Measurements from ENCODE around the gene CAMTA1. TPM values are rescaled to one million over a fixed set of nuclear protein-coding genes. Genes with fewer than 3 reads are reported as not detected.

The CAMTA1 gene
- polyA plus RNA-seq, 1 of the 3 experiments (the other 2 are of a cell fraction): 63.1 TPM

DNA sequence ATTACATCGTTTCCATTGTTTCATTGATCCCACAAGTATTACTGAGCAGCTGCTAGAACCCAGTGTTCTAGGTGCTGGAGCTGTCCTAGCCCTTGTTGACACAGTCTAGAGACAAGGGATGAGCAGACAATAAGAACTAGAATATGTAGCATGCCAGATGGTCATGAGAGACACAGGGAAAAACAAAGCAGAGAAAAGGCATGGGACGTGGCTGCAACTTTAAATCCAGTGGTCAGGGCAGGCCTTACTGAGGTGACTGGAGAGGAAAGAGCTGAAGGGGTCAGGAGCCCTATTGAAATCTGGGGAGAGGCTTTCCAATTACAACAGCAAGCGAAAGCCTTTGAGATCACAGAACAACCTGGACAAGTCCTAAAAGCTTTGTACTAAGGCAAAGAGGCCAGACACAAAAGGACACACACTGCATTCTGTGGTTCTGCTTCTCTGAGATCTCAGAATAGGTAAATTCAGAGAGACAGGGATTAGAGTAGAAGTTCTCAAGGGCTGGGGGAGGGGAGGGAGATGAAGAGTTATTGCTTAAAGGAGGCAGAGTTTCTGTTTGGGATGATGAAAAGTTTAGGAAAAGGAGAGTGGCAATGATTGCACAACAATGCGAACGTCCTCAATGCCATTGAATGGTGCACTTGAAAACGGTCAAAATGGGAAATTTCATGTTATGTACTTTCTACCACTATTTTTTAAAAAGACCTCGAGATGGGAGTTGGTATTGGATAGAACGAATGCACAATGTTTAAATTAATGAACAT, 518.5 kb downstream of the CAMTA1 start:
- ChIA-PET POLR2A (no interaction called here), CTCF (interaction anchor here (0.8 to 1.4 kb wide), 3 partner anchors 8 to 22 kb away, joined by 3 to 4 read pairs (median 3); no protein-coding TSS in a partner anchor)
- Histone ChIP-seq H3K79me2 (ENCODE audit: insufficient read depth) (no peaks in the 10 kb centered on the region), H3K4me3 (ENCODE audit: low read depth in 2 of 2, low read length in 1 of 2) (no peak overlapping the region), H3K9me2 (no peaks in the 10 kb centered on the region), H3K27me3 (ENCODE audit: insufficient read depth) (no peaks in the 10 kb centered on the region), H3F3A (replicated peaks; ENCODE audit: insufficient read depth) (peaks cover 25% of the 10 kb centered on the region), H3K36me3 (replicated peaks in 1 of 2; ENCODE audit: control insufficient read depth in 1 of 2, insufficient read depth in 2 of 2, low read length in 1 of 2) (no peaks in the 10 kb centered on the region), H3K9me3 (peaks cover 8% of the 10 kb centered on the region), H3K4me2 (no peak overlapping the region), H3K4me1 (ENCODE audit: control insufficient read depth in 1 of 2, insufficient read depth in 2 of 2, low read depth in 1 of 2, low read length in 1 of 2) (peaks cover 16 to 19% of the 10 kb centered on the region in 2 experiments; a peak in 3 of 4 replicates), H3K9ac (no peak overlapping the region), H4K20me1 (ENCODE audit: insufficient read depth) (no peaks in the 10 kb centered on the region), H3K27ac (ENCODE audit: low read depth in 2 of 2, low read length in 1 of 2) (no peak overlapping the region), H2AFZ (ENCODE audit: low read depth) (no peak overlapping the region)
- no peak for DNase-seq
- TF ChIP-seq RCOR1 (IDR thresholded peaks at IDR 0.05; ENCODE audit: low read length) (no peak), EP300 (IDR thresholded peaks at IDR 0.05; ENCODE audit: borderline replicate concordance in 1 of 2, low read depth in 1 of 2, low read length in 1 of 2) (no peak), RFX5 (IDR thresholded peaks at IDR 0.05; ENCODE audit: low read length) (no peak), MEF2A (IDR thresholded peaks at IDR 0.05; ENCODE audit: borderline replicate concordance, low read depth) (no peak), TCF12 (IDR thresholded peaks at IDR 0.05) (no peak), TAF1 (IDR thresholded peaks at IDR 0.05; ENCODE audit: borderline replicate concordance, low read depth, low read length) (no peak), NRF1 (IDR thresholded peaks at IDR 0.05; ENCODE audit: low read depth, low read length) (no peak), FOSL2 (IDR thresholded peaks at IDR 0.05; ENCODE audit: borderline replicate concordance, low read depth) (no peak), RAD21 (IDR thresholded peaks at IDR 0.05; ENCODE audit: low read length) (no peak)
- TF ChIP-seq, protein P1, sequence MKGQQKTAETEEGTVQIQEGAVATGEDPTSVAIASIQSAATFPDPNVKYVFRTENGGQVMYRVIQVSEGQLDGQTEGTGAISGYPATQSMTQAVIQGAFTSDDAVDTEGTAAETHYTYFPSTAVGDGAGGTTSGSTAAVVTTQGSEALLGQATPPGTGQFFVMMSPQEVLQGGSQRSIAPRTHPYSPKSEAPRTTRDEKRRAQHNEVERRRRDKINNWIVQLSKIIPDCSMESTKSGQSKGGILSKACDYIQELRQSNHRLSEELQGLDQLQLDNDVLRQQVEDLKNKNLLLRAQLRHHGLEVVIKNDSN (IDR thresholded peaks at IDR 0.05; ENCODE audit: borderline replicate concordance, low read depth): no peak
- TF ChIP-seq, protein P2, sequence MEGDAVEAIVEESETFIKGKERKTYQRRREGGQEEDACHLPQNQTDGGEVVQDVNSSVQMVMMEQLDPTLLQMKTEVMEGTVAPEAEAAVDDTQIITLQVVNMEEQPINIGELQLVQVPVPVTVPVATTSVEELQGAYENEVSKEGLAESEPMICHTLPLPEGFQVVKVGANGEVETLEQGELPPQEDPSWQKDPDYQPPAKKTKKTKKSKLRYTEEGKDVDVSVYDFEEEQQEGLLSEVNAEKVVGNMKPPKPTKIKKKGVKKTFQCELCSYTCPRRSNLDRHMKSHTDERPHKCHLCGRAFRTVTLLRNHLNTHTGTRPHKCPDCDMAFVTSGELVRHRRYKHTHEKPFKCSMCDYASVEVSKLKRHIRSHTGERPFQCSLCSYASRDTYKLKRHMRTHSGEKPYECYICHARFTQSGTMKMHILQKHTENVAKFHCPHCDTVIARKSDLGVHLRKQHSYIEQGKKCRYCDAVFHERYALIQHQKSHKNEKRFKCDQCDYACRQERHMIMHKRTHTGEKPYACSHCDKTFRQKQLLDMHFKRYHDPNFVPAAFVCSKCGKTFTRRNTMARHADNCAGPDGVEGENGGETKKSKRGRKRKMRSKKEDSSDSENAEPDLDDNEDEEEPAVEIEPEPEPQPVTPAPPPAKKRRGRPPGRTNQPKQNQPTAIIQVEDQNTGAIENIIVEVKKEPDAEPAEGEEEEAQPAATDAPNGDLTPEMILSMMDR (IDR thresholded peaks at IDR 0.05): no peak
- WGBS (ENCODE audit: low lambda C conversion rate): 90% methylated on average over 8 of the region's 8 CpGs

DNA sequence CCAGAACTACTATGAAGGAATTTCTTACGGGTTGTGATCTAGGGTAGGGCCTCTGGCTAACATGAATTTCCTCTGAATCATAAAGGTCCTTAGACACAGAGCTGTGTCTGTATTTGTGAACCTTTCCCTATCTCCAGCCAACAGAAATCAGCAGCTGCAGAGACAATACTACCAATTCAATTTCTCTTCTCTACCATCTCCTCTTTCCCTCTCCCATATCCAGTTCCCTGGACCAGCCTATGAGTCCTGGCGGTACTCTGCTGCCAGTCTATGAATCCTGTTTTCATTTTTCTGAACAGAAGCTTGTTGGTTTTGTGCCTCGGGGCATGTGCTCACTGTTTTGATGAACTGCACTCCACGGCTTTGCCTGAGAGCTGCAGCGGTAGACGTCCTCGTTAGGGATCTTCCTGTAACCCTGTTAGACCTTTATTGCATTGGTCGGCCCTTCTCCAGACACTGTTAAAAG, 527.9 kb downstream of the CAMTA1 start:
- Histone ChIP-seq H4K20me1 (ENCODE audit: insufficient read depth) (no peaks in the 10 kb centered on the region), H2AFZ (ENCODE audit: low read depth) (peak overlapping the region; percentile 48; the same call in 1 of the 2 replicates), H3K4me1 (ENCODE audit: control insufficient read depth in 1 of 2, insufficient read depth in 2 of 2, low read depth in 1 of 2, low read length in 1 of 2) (peaks cover 0 to 25% of the 10 kb centered on the region in 2 experiments; a peak in 3 of 4 replicates), H3K27ac (ENCODE audit: low read depth in 2 of 2, low read length in 1 of 2) (peak overlapping the region in 1 of 2 experiments; percentile 99; a peak in 2 of 4 replicates), H3K27me3 (ENCODE audit: insufficient read depth) (no peaks in the 10 kb centered on the region), H3K4me2 (no peak overlapping the region), H3K9me2 (no peaks in the 10 kb centered on the region), H3F3A (replicated peaks; ENCODE audit: insufficient read depth) (no peaks in the 10 kb centered on the region), H3K9ac (no peak overlapping the region), H3K9me3 (peaks cover 6% of the 10 kb centered on the region), H3K79me2 (ENCODE audit: insufficient read depth) (no peaks in the 10 kb centered on the region), H3K36me3 (replicated peaks in 1 of 2; ENCODE audit: control insufficient read depth in 1 of 2, insufficient read depth in 2 of 2, low read length in 1 of 2) (no peaks in the 10 kb centered on the region), H3K4me3 (ENCODE audit: low read depth in 2 of 2, low read length in 1 of 2) (no peak overlapping the region)
- TF ChIP-seq ELF1 (IDR thresholded peaks at IDR 0.05): no peak
- peak in 1 of 2 experiments; percentile 84; a peak in 2 of 4 replicates for TF ChIP-seq EP300 (IDR thresholded peaks at IDR 0.05; ENCODE audit: borderline replicate concordance in 1 of 2, low read depth in 1 of 2, low read length in 1 of 2)
- peak; percentile 53 for TF ChIP-seq CHD2 (IDR thresholded peaks at IDR 0.05; ENCODE audit: low read length, partially characterized antibody)
- TF ChIP-seq RAD21 (IDR thresholded peaks at IDR 0.05; ENCODE audit: low read length): peak; percentile 50
- no peak for TF ChIP-seq TAF1 (IDR thresholded peaks at IDR 0.05; ENCODE audit: borderline replicate concordance, low read depth, low read length)
- TF ChIP-seq MEF2A (IDR thresholded peaks at IDR 0.05; ENCODE audit: borderline replicate concordance, low read depth): no peak
- TF ChIP-seq FOXJ3 (CRISPR knock-in tag; IDR thresholded peaks at IDR 0.05): peak; percentile 96
- no peak for TF ChIP-seq FOSL2 (IDR thresholded peaks at IDR 0.05; ENCODE audit: borderline replicate concordance, low read depth)
- TF ChIP-seq, protein P3, sequence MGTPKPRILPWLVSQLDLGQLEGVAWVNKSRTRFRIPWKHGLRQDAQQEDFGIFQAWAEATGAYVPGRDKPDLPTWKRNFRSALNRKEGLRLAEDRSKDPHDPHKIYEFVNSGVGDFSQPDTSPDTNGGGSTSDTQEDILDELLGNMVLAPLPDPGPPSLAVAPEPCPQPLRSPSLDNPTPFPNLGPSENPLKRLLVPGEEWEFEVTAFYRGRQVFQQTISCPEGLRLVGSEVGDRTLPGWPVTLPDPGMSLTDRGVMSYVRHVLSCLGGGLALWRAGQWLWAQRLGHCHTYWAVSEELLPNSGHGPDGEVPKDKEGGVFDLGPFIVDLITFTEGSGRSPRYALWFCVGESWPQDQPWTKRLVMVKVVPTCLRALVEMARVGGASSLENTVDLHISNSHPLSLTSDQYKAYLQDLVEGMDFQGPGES (IDR thresholded peaks at IDR 0.05; ENCODE audit: low read depth, low read length): no peak
- peak; percentile 38; the same call in 1 of the 2 replicates for TF ChIP-seq MXI1 (IDR thresholded peaks at IDR 0.05; ENCODE audit: low read depth, low read length)
- TF ChIP-seq GATA2 (CRISPR knock-in tag; IDR thresholded peaks at IDR 0.05): peak; percentile 92
- no peak for TF ChIP-seq TEAD4 (IDR thresholded peaks at IDR 0.05; ENCODE audit: borderline replicate concordance, insufficient read depth)
- TF ChIP-seq RCOR1 (IDR thresholded peaks at IDR 0.05; ENCODE audit: low read length): peak; percentile 75
- DNase-seq: peak; percentile 72
- 36% methylated on average over 8 of the region's 8 CpGs for WGBS (ENCODE audit: low lambda C conversion rate)
- ChIA-PET CTCF (interaction anchor here (0.9 to 2.8 kb wide), 5 partner anchors 11 to 330 kb away, joined by 3 to 9 read pairs (median 4); no protein-coding TSS in a partner anchor), POLR2A (interaction anchor here (1.0 kb wide), 1 partner anchor 22 kb away, joined by 5 read pairs; no protein-coding TSS in a partner anchor)
